Motor neuron (in vitro differentiated cells): ENCODE measurements around the gene GRAMD4. TPM values are rescaled to one million over a fixed set of nuclear protein-coding genes. Genes with fewer than 3 reads are reported as not detected.

Experiments
- ATAC-seq, 8 experiments: fragments of 200-7000 bp; cut with Tn5 transposase; replicated peaks in 6 of 8; 2 replicates each; pipeline ENCODE4 v1.8.0; 2021; ENCODE audit warnings: mild to moderate bottlenecking in 8 of 8, moderate library complexity in 8 of 8
- H3K27ac ChIP-seq, 2 donors: fragments of 250-450 bp; sonication (Bioruptor Pico); 2 replicates each; pipeline ENCODE4 v1.9.0; 2021; ENCODE audit warnings: antibody characterized with exemption in 2 of 2, mild to moderate bottlenecking in 2 of 2, moderate library complexity in 1 of 2
- H3K4me1 ChIP-seq, 2 donors: fragments of 250-450 bp; sonication (Bioruptor Pico); replicated peaks in 1 of 2; 2 replicates each; pipeline ENCODE4 v1.6.1; 2021; ENCODE audit warnings: antibody characterized with exemption in 2 of 2, mild to moderate bottlenecking in 2 of 2, moderate library complexity in 1 of 2
- H3K4me3 ChIP-seq, 5 donors: fragments of 250-450 bp; sonication (Bioruptor Pico); 2 replicates each; pipeline ENCODE4 v1.9.0; 2021; ENCODE audit warnings: antibody characterized with exemption in 5 of 5, mild to moderate bottlenecking in 5 of 5, moderate library complexity in 4 of 5
- WGBS, 10 experiments: fragments of 450-650 bp; shearing (Covaris generic); methylation state at CpG; one replicate each; pipeline ENCODE4 v1.0.0; 2022; 5-methylcytosine and 5-hydroxymethylcytosine counted together
- in situ Hi-C, 9 experiments: fragments of 400-800 bp; cut with MboI; loops; one replicate each; pipeline ENCODE4 v1.15.0; 2021; ENCODE audit warnings: low sequenced_read_pairs in 9 of 9, low pct_unique_long_range_greater_than_20kb in 2 of 9; ENCODE audit not compliant: unreplicated experiment in 9 of 9
- total RNA-seq, 8 experiments: library from RNA; unstranded; fragments of 300-600 nt; gene quantifications; 2 replicates each; pipeline versions ENCODE4 v1.2.3 to v1.2.4, GENCODE V29; 2022

Gene GRAMD4
- total RNA-seq, 8 experiments from 2014 or later: 4.3 to 28.8 (median 20.2) TPM

GRCh38 chr22:46622081-46622521, 1.9 kb downstream of the GRAMD4 start:
- in situ Hi-C loops: no loop called here
- whole genome bisulfite sequencing, 10 experiments: 80 to 100% (median 87%) methylated on average over 1 to 10 of the region's 14 CpGs; no CpG with 5 or more reads in 5 of the 10 experiments
- Histone ChIP-seq H3K4me1 (peaks cover 15 to 40% of the 10 kb centered on the region in 2 donors), H3K27ac (peak overlapping the region in 1 of 2 donors; percentile 62), H3K4me3 (no peak overlapping the region)
- ATAC-seq: peak in 4 of 8 experiments; percentile 18 to 47 (median 31)

GRCh38 chr22:46625113-46625842, 5.1 kb downstream of the GRAMD4 start:
- WGBS, 10 experiments: 73 to 100% (median 94%) methylated on average over 1 to 3 of the region's 20 CpGs; no CpG with 5 or more reads in 5 of the 10 experiments
- no peak overlapping the region for H3K4me3 ChIP-seq
- no peak overlapping the region for H3K27ac ChIP-seq
- peaks cover 5 to 26% of the 10 kb centered on the region in 2 donors for H3K4me1 ChIP-seq
- no peak for ATAC-seq
- in situ Hi-C loops: no loop called here

GRCh38 chr22:46625843-46626349, 5.7 kb downstream of the GRAMD4 start:
- in situ Hi-C loops: no loop called here
- ATAC-seq: no peak
- peaks cover 0 to 20% of the 10 kb centered on the region in 2 donors for H3K4me1 ChIP-seq

GRCh38 chr22:46626356-46626755, 6.2 kb downstream of the GRAMD4 start:
- ATAC-seq: no peak
- in situ Hi-C loops: no loop called here
- Histone ChIP-seq H3K4me3 (no peak overlapping the region), H3K27ac (no peak overlapping the region), H3K4me1 (peaks cover 0 to 18% of the 10 kb centered on the region in 2 donors)
- 100% methylated on average over 1 to 6 of the region's 23 CpGs; no CpG with 5 or more reads in 8 of the 10 experiments for WGBS, 10 experiments

More at GRCh38 chr22:46625843-46626349, 5.7 kb downstream of the GRAMD4 start:
- Histone ChIP-seq H3K27ac (no peak overlapping the region), H3K4me3 (no peak overlapping the region)
- WGBS, 10 experiments: 0 to 100% (median 96%) methylated on average over 1 to 9 of the region's 21 CpGs; no CpG with 5 or more reads in 7 of the 10 experiments

- Histone ChIP-seq H3K4me1 (peaks cover 0 to 12% of the 10 kb centered on the region in 2 donors), H3K4me3 (no peak overlapping the region), H3K27ac (peak overlapping the region in 1 of 2 donors; percentile 57)
- peak in 5 of 8 experiments; percentile 48 to 78 (median 69) for ATAC-seq
- in situ Hi-C loops: no loop called here
- WGBS, 10 experiments: 75 to 83% (median 78%) methylated on average over 1 to 9 of the region's 39 CpGs; no CpG with 5 or more reads in 6 of the 10 experiments
Measured at GRCh38 chr22:46626911-46627805, 7.0 kb downstream of the GRAMD4 start.

GRCh38 chr22:46627806-46628482, 7.8 kb downstream of the GRAMD4 start:
- H3K4me3 ChIP-seq: no peak overlapping the region
- in situ Hi-C loops: no loop called here
- no peak overlapping the region for H3K27ac ChIP-seq
- ATAC-seq: peak in 3 of 8 experiments; percentile 3 to 14 (median 10)
- 80 to 100% (median 90%) methylated on average over 1 to 8 of the region's 31 CpGs; no CpG with 5 or more reads in 6 of the 10 experiments for WGBS, 10 experiments
- peaks cover 0 to 8% of the 10 kb centered on the region in 2 donors for H3K4me1 ChIP-seq

- ATAC-seq: no peak
- no peak overlapping the region for H3K27ac ChIP-seq
- WGBS, 10 experiments: 80% methylated on average over 2 of the region's 12 CpGs; no CpG with 5 or more reads in 9 of the 10 experiments
- in situ Hi-C loops: no loop called here
- H3K4me1 ChIP-seq: peaks cover 0 to 8% of the 10 kb centered on the region in 2 donors
- H3K4me3 ChIP-seq: no peak overlapping the region
Measured at GRCh38 chr22:46628756-46629155, 8.6 kb downstream of the GRAMD4 start.

GRCh38 chr22:46629291-46629690, 9.1 kb downstream of the GRAMD4 start:
- no peak for ATAC-seq
- in situ Hi-C loops: no loop called here
- Histone ChIP-seq H3K4me1 (peaks cover 0 to 13% of the 10 kb centered on the region in 2 donors), H3K27ac (no peak overlapping the region), H3K4me3 (no peak overlapping the region)
- 91 to 100% (median 96%) methylated on average over 1 to 15 of the region's 16 CpGs; no CpG with 5 or more reads in 5 of the 10 experiments for WGBS, 10 experiments

- in situ Hi-C loops: no loop called here
- Histone ChIP-seq H3K4me1 (peaks cover 0 to 23% of the 10 kb centered on the region in 2 donors), H3K27ac (no peak overlapping the region), H3K4me3 (no peak overlapping the region)
- 90 to 100% methylated on average over 1 to 2 of the region's 13 CpGs; no CpG with 5 or more reads in 8 of the 10 experiments for WGBS, 10 experiments
- ATAC-seq: no peak
Measured at GRCh38 chr22:46631113-46631512, 10.9 kb downstream of the GRAMD4 start.

- Histone ChIP-seq H3K4me1 (peaks cover 0 to 14% of the 10 kb centered on the region in 2 donors), H3K4me3 (no peak overlapping the region), H3K27ac (no peak overlapping the region)
- WGBS, 10 experiments: 67 to 100% (median 85%) methylated on average over 2 to 8 of the region's 18 CpGs; no CpG with 5 or more reads in 6 of the 10 experiments
- no peak for ATAC-seq
- in situ Hi-C loops: no loop called here
Measured at GRCh38 chr22:46632646-46633249, 12.6 kb downstream of the GRAMD4 start.

GRCh38 chr22:46633334-46633890, 13.2 kb downstream of the GRAMD4 start:
- Histone ChIP-seq H3K4me3 (no peak overlapping the region), H3K27ac (no peak overlapping the region), H3K4me1 (peaks cover 0 to 14% of the 10 kb centered on the region in 2 donors)
- ATAC-seq: no peak
- WGBS, 10 experiments: no CpG with 5 or more reads among the region's 10 CpGs
- in situ Hi-C loops: no loop called here
